Astrocyte (in vitro differentiated cells and primary cell): ENCODE measurements around the gene GLRX5. TPM values are rescaled to one million over a fixed set of nuclear protein-coding genes. Genes with fewer than 3 reads are reported as not detected.
A peak's percentile ranks its signal among the peaks of the same experiment; 100 is the strongest.

ENCODE experiments used
- DNase-seq: peaks from one replicate; pipeline ENCODE4 v3.0.0-alpha.2; 2010; ENCODE audit warnings: low read depth
- FAIRE-seq: peaks from 2 replicates; lab custom pipeline; 2011; peaks lifted over from hg19 to GRCh38; lab: Jason Lieb, UNC
- H2AFZ ChIP-seq: 2 replicates; pipeline ENCODE4 v1.6.0; 2012; ENCODE audit warnings: low read depth, low read length, inconsistent platforms
- H3K27ac ChIP-seq: 2 replicates; pipeline ENCODE4 v1.5.1; 2011; ENCODE audit warnings: low read depth, low read length, inconsistent platforms
- H3K27me3 ChIP-seq: 2 replicates; pipeline ENCODE4 v1.6.0; 2011; ENCODE audit warnings: low read length, inconsistent platforms; ENCODE audit not compliant: insufficient read depth
- H3K36me3 ChIP-seq: 2 replicates; pipeline ENCODE4 v1.5.1; 2011; ENCODE audit warnings: low read length, inconsistent platforms; ENCODE audit not compliant: insufficient read depth
- H3K4me1 ChIP-seq: 2 replicates; pipeline ENCODE4 v1.5.1; 2011; ENCODE audit warnings: low read length, inconsistent platforms; ENCODE audit not compliant: insufficient read depth
- H3K4me2 ChIP-seq: 2 replicates; pipeline ENCODE4 v1.6.0; 2012; ENCODE audit warnings: low read length, inconsistent platforms
- H3K4me3 ChIP-seq: 2 replicates; pipeline ENCODE4 v1.5.1; 2011; ENCODE audit warnings: low read depth, mild to moderate bottlenecking, low read length, inconsistent platforms; ENCODE audit not compliant: insufficient read depth
- H3K79me2 ChIP-seq: 2 replicates; pipeline ENCODE4 v1.6.0; 2012; ENCODE audit warnings: mild to moderate bottlenecking, low read length, inconsistent platforms; ENCODE audit not compliant: insufficient read depth
- H3K9ac ChIP-seq: 2 replicates; pipeline ENCODE4 v1.6.0; 2012; ENCODE audit warnings: mild to moderate bottlenecking, low read length, inconsistent platforms
- H3K9me3 ChIP-seq: 2 replicates; pipeline ENCODE4 v1.5.1; 2012; ENCODE audit warnings: low read depth, mild to moderate bottlenecking, low read length, inconsistent platforms; ENCODE audit not compliant: insufficient read depth
- H4K20me1 ChIP-seq: 2 replicates; pipeline ENCODE4 v1.6.0; 2012; ENCODE audit warnings: low read length, inconsistent platforms; ENCODE audit not compliant: insufficient read depth
- H3K27ac Mint-ChIP-seq: one replicate; pipeline ENCODE4 v1.8.0; 2021; ENCODE audit warnings: mild to moderate bottlenecking, mixed read lengths; ENCODE audit not compliant: unreplicated experiment
- H3K27me3 Mint-ChIP-seq: one replicate; pipeline ENCODE4 v1.8.0; 2021; ENCODE audit warnings: low read depth, mixed read lengths; ENCODE audit not compliant: unreplicated experiment
- H3K36me3 Mint-ChIP-seq: one replicate; pipeline ENCODE4 v1.8.0; 2021; ENCODE audit warnings: low read depth, mixed read lengths; ENCODE audit not compliant: unreplicated experiment
- H3K4me1 Mint-ChIP-seq: one replicate; pipeline ENCODE4 v1.8.0; 2021; ENCODE audit warnings: low read depth, mixed read lengths; ENCODE audit not compliant: unreplicated experiment
- H3K4me3 Mint-ChIP-seq: one replicate; pipeline ENCODE4 v1.8.0; 2021; ENCODE audit warnings: mild to moderate bottlenecking, moderate library complexity, mixed read lengths; ENCODE audit not compliant: unreplicated experiment
- H3K9me3 Mint-ChIP-seq: one replicate; pipeline ENCODE4 v1.8.0; 2021; ENCODE audit warnings: mild to moderate bottlenecking, mixed read lengths; ENCODE audit not compliant: unreplicated experiment
- CTCF ChIP-seq: IDR thresholded peaks from 2 replicates; pipeline ENCODE4 v1.5.1; 2011; ENCODE audit warnings: low read depth, mild to moderate bottlenecking, inconsistent platforms, low read length, moderate library complexity; ENCODE audit not compliant: insufficient read depth
- EZH2 ChIP-seq: IDR thresholded peaks from 2 replicates; pipeline ENCODE4 v1.6.1; 2012; ENCODE audit warnings: mild to moderate bottlenecking, low read length, inconsistent platforms; ENCODE audit not compliant: insufficient read depth
- total RNA-seq: library from RNA; stranded (reverse); gene quantifications from 2 replicates; pipeline ENCODE4 v1.2.1, GENCODE V29; 2021

GLRX5 gene
- total RNA-seq, 1 donor from 2014 or later, result 50.5 TPM

GRCh38 chr14:95544588-95544987 lies 9.7 kb downstream of the GLRX5 start:
- Histone ChIP-seq H2AFZ (no peak overlapping the region), H3K4me2 (no peak overlapping the region), H4K20me1 (peaks cover 13% of the 10 kb centered on the region), H3K27ac (peak overlapping the region; percentile 85), H3K4me1 (peaks cover 15% of the 10 kb centered on the region), H3K27me3 (no peaks in the 10 kb centered on the region), H3K36me3 (no peaks in the 10 kb centered on the region), H3K79me2 (peaks cover 51% of the 10 kb centered on the region), H3K9me3 (no peaks in the 10 kb centered on the region), H3K4me3 (no peak overlapping the region), H3K9ac (no peak overlapping the region)
- Mint-ChIP-seq H3K27me3 (no peaks in the 10 kb centered on the region), H3K4me1 (peaks cover 47% of the 10 kb centered on the region), H3K27ac (peak overlapping the region; percentile 96), H3K9me3 (no peaks in the 10 kb centered on the region), H3K4me3 (peak overlapping the region; percentile 30), H3K36me3 (peaks cover 1% of the 10 kb centered on the region)
- peak; percentile 65 for DNase-seq
- no peak for TF ChIP-seq EZH2
- no peak for TF ChIP-seq CTCF
- no peak for FAIRE-seq

DNA sequence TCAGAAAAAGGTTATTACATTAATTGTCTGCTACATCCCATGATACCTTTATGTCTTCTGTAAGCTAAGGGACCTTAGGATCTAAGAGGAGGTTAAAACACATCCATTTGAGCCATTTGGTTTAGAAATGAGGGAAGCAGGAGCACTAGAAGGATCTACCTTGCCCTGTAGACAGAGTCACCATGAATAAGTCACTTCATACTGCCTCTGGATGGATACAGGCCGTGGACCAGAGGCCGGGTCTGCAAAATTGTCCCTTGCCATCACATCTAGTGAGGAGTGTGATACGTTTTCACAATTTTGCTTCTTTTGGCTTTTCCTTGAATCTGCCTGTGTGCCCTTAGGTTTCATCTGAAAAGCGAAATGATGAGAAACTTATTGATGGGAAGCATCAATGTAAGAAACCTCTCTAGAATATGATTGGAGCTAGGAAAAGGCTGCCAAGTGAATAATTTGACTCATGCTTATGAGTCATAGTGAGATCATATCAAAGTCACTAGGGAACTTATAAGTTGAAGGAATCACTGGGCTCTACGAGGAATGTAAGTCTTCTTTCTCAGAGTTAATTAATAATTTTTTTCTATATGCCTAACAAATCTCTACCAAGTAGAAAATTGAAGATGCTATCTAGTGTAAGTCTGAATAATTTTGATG lies 10.8 kb downstream of the GLRX5 start:
- no peaks in the 10 kb centered on the region for H3K9me3 ChIP-seq
- DNase-seq (peak; percentile 95), FAIRE-seq (no peak)
- Mint-ChIP-seq H3K27ac (peak overlapping the region; percentile 96), H3K9me3 (no peaks in the 10 kb centered on the region), H3K4me1 (peaks cover 47% of the 10 kb centered on the region), H3K4me3 (peak overlapping the region; percentile 50), H3K36me3 (peaks cover 1% of the 10 kb centered on the region), H3K27me3 (no peaks in the 10 kb centered on the region)
- peak overlapping the region; percentile 28 for H3K4me2 ChIP-seq
- peaks cover 41% of the 10 kb centered on the region for H3K79me2 ChIP-seq
- H4K20me1 ChIP-seq, result peaks cover 5% of the 10 kb centered on the region
- H3K4me3 ChIP-seq, result peak overlapping the region; percentile 18
- no peaks in the 10 kb centered on the region for H3K27me3 ChIP-seq
- H3K9ac ChIP-seq, result peak overlapping the region; percentile 30
- H3K27ac ChIP-seq, result peak overlapping the region; percentile 85
- H3K36me3 ChIP-seq, result no peaks in the 10 kb centered on the region
- no peak for TF ChIP-seq CTCF
- TF ChIP-seq EZH2, result no peak
- H3K4me1 ChIP-seq, result peaks cover 15% of the 10 kb centered on the region
- no peak overlapping the region for H2AFZ ChIP-seq

- Mint-ChIP-seq H3K4me3 (no peak overlapping the region), H3K27ac (peak overlapping the region; percentile 92), H3K27me3 (no peaks in the 10 kb centered on the region), H3K9me3 (peaks cover 4% of the 10 kb centered on the region), H3K4me1 (peaks cover 47% of the 10 kb centered on the region), H3K36me3 (peaks cover 1% of the 10 kb centered on the region)
- Histone ChIP-seq H3K27ac (peak overlapping the region; percentile 17), H3K4me3 (no peak overlapping the region), H3K4me2 (peak overlapping the region; percentile 42), H3K27me3 (no peaks in the 10 kb centered on the region), H3K4me1 (peaks cover 15% of the 10 kb centered on the region), H3K9ac (no peak overlapping the region), H3K79me2 (peaks cover 25% of the 10 kb centered on the region), H3K36me3 (no peaks in the 10 kb centered on the region), H3K9me3 (no peaks in the 10 kb centered on the region), H4K20me1 (no peaks in the 10 kb centered on the region), H2AFZ (no peak overlapping the region)
- TF ChIP-seq CTCF (no peak), EZH2 (no peak)
- FAIRE-seq (no peak), DNase-seq (no peak)
Measured at GRCh38 chr14:95547272-95547625, 12.4 kb downstream of the GLRX5 start.
